Measurements from ENCODE around the gene PCDHAC1.
"Not testable (repeated sequence)": the region's sequence is repeated elsewhere in the genome, so short reads cannot be mapped to it uniquely, and the experiment has no call there.

PCDHAC1 gene

GRCh38 chr5:140925806-140926442, at the start of gene PCDHAC1:
PCDHAC1 (plus strand) TSS chr5:140926299; CDS start chr5:140926893, 594 bp downstream.
- DNase-seq (ENCODE audit: low spot score), result peak; percentile 17

- not testable (repeated sequence) for DNase-seq (ENCODE audit: low spot score)
Measured at GRCh38 chr5:140876541-140877261, 49.4 kb upstream of the PCDHAC1 start.

GRCh38 chr5:140877262-140877581, 48.9 kb upstream of the PCDHAC1 start:
- DNase-seq (ENCODE audit: low spot score), result no peak

GRCh38 chr5:140881889-140882590, 44.1 kb upstream of the PCDHAC1 start, which contains the start of gene PCDHA13:
PCDHA13 (plus strand) TSS chr5:140882124; CDS start chr5:140882269, 145 bp downstream.
- DNase-seq (ENCODE audit: low spot score), result no peak

- DNase-seq (ENCODE audit: low spot score), result peak; percentile 54
Measured at GRCh38 chr5:140882591-140882899, 43.6 kb upstream of the PCDHAC1 start.

GRCh38 chr5:140883373-140883772, 42.7 kb upstream of the PCDHAC1 start:
- DNase-seq (ENCODE audit: low spot score), result no peak

- DNase-seq (ENCODE audit: low spot score), result no peak
Measured at GRCh38 chr5:140883927-140884697, 42.0 kb upstream of the PCDHAC1 start.

GRCh38 chr5:140916325-140916724, 9.8 kb upstream of the PCDHAC1 start:
- no peak for DNase-seq (ENCODE audit: low spot score)

GRCh38 chr5:140923601-140924000, 2.5 kb upstream of the PCDHAC1 start:
- DNase-seq (ENCODE audit: low spot score), result no peak

GRCh38 chr5:140926443-140927227, 536 bp downstream of the PCDHAC1 start:
- DNase-seq (ENCODE audit: low spot score), result peak; percentile 54

GRCh38 chr5:140927228-140927573, 1.1 kb downstream of the PCDHAC1 start:
- DNase-seq (ENCODE audit: low spot score), result no peak

- DNase-seq (ENCODE audit: low spot score), result no peak
Measured at GRCh38 chr5:140934964-140935606, 9.0 kb downstream of the PCDHAC1 start.

GRCh38 chr5:140946578-140946977, 20.5 kb downstream of the PCDHAC1 start:
- DNase-seq (ENCODE audit: low spot score), result no peak

GRCh38 chr5:140951636-140952035, 25.5 kb downstream of the PCDHAC1 start:
- DNase-seq (ENCODE audit: low spot score), result no peak

- DNase-seq (ENCODE audit: low spot score), result no peak
Measured at GRCh38 chr5:140953234-140953633, 27.1 kb downstream of the PCDHAC1 start.

GRCh38 chr5:140962190-140962589, 36.1 kb downstream of the PCDHAC1 start:
- no peak for DNase-seq (ENCODE audit: low spot score)

GRCh38 chr5:140964356-140964755, 38.3 kb downstream of the PCDHAC1 start:
- DNase-seq (ENCODE audit: low spot score), result no peak

- no peak for DNase-seq (ENCODE audit: low spot score)
Measured at GRCh38 chr5:140965905-140966292, 39.8 kb downstream of the PCDHAC1 start.

- DNase-seq (ENCODE audit: low spot score), result no peak
Measured at GRCh38 chr5:140966293-140967225, 40.5 kb downstream of the PCDHAC1 start, which contains the start of gene PCDHAC2. PCDHAC2 (plus strand) TSS chr5:140966476; CDS start chr5:140966767, 291 bp downstream.
